ENCODE results near the gene MSI2. TPM values are rescaled to one million over a fixed set of nuclear protein-coding genes. Genes with fewer than 3 reads are reported as not detected.

Gene MSI2
- total and polyA plus RNA-seq, 2 donors (not counting 3 experiments of a cell fraction or from before 2014, with no cell fraction given): 20.9 to 59.3 TPM

GRCh38 chr17:57319806-57320205, 63.5 kb downstream of the MSI2 start:
- no peaks in the 10 kb centered on the region for H3K79me2 ChIP-seq (ENCODE audit: control insufficient read depth, insufficient read depth, low read length)
- H3K4me2 ChIP-seq (ENCODE audit: insufficient read depth, low read length): no peak overlapping the region
- POLR2A ChIA-PET: no interaction called here
- no peak overlapping the region for H3K4me3 ChIP-seq (replicated peaks in 1 of 3; ENCODE audit: insufficient read depth in 1 of 3, low read depth in 1 of 3, low read length in 3 of 3)
- no peak overlapping the region for H3K9ac ChIP-seq (replicated peaks; ENCODE audit: extremely low read depth, insufficient read depth, low read length)
- CTCF ChIA-PET: interaction anchor here (1.5 kb wide), 1 partner anchor 38 kb away, joined by 3 read pairs; no protein-coding TSS in a partner anchor
- H3K9me1 ChIP-seq (replicated peaks; ENCODE audit: control insufficient read depth, extremely low read depth, insufficient read depth, low read length): no peaks in the 10 kb centered on the region
- H3K36me3 ChIP-seq (ENCODE audit: control insufficient read depth in 2 of 2, extremely low read depth in 1 of 2, insufficient read depth in 2 of 2, low read length in 2 of 2): no peaks in the 10 kb centered on the region
- H4K20me1 ChIP-seq (replicated peaks; ENCODE audit: control insufficient read depth, extremely low read depth, insufficient read depth, low read length): no peaks in the 10 kb centered on the region
- no peak overlapping the region for H3K27ac ChIP-seq (ENCODE audit: insufficient read depth, low read depth, low read length)
- FAIRE-seq: no peak
- no peak overlapping the region for H2AFZ ChIP-seq (ENCODE audit: low read depth, low read length)
- TF ChIP-seq JUN (IDR thresholded peaks at IDR 0.05; ENCODE audit: borderline replicate concordance, insufficient read depth, insufficient read length, low read depth): no peak
- no peaks in the 10 kb centered on the region for H3K4me1 ChIP-seq (ENCODE audit: control insufficient read depth, extremely low read depth, insufficient read depth, low read length)
- dilution Hi-C loops (cut with MboI; ENCODE audit: extremely low pct_ligation_motif_present, low sequenced_read_pairs): no loop called here
- DNase-seq (ENCODE audit: low read depth, low spot score): no peak
- H3K27me3 ChIP-seq (ENCODE audit: control insufficient read depth in 2 of 2, insufficient read depth in 2 of 2, low read length in 2 of 2): no peaks in the 10 kb centered on the region
- H3K9me3 ChIP-seq (replicated peaks; ENCODE audit: control insufficient read depth, insufficient read depth, low read length): no peaks in the 10 kb centered on the region
- no TSS peak for BruUV-seq (replicated peaks)
- intact Hi-C loops (cut with micrococcal nuclease): no loop called here

DNA sequence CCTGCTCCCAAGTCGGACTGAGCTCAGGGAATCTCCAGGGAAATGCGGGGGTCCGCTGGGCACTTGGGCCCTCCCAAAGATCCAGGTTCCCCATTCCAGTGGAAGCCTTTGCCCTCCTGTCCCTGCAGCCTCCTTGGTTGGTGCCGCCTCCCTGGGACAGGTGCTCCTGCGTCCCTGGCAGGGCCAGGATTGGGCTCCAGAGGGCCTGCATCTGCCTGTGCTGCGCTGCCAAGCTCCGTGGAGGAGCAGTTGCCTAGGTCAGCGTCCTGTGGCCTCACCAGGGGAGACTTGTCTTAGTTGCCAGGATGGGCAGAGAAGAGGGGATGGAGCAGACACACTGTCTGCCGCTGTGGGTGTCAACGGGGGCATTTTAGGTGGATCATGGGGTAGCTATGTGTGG, 67.1 kb downstream of the MSI2 start:
- FAIRE-seq: no peak
- intact Hi-C loops (cut with micrococcal nuclease) (no loop called here), dilution Hi-C loops (cut with MboI; ENCODE audit: extremely low pct_ligation_motif_present, low sequenced_read_pairs) (no loop called here)
- no peak overlapping the region for H3K4me3 ChIP-seq (replicated peaks in 1 of 3; ENCODE audit: insufficient read depth in 1 of 3, low read depth in 1 of 3, low read length in 3 of 3)
- no peaks in the 10 kb centered on the region for H3K9me1 ChIP-seq (replicated peaks; ENCODE audit: control insufficient read depth, extremely low read depth, insufficient read depth, low read length)
- no peaks in the 10 kb centered on the region for H3K27me3 ChIP-seq (ENCODE audit: control insufficient read depth in 2 of 2, insufficient read depth in 2 of 2, low read length in 2 of 2)
- H4K20me1 ChIP-seq (replicated peaks; ENCODE audit: control insufficient read depth, extremely low read depth, insufficient read depth, low read length): no peaks in the 10 kb centered on the region
- ChIA-PET POLR2A (no interaction called here), CTCF (no interaction called here)
- DNase-seq (ENCODE audit: low read depth, low spot score): no peak
- no peaks in the 10 kb centered on the region for H3K79me2 ChIP-seq (ENCODE audit: control insufficient read depth, insufficient read depth, low read length)
- no TSS peak for BruUV-seq (replicated peaks)
- no peak overlapping the region for H2AFZ ChIP-seq (ENCODE audit: low read depth, low read length)
- no peak overlapping the region for H3K27ac ChIP-seq (ENCODE audit: insufficient read depth, low read depth, low read length)
- no peaks in the 10 kb centered on the region for H3K9me3 ChIP-seq (replicated peaks; ENCODE audit: control insufficient read depth, insufficient read depth, low read length)
- TF ChIP-seq POLR2AphosphoS5 (IDR thresholded peaks at IDR 0.05; ENCODE audit: insufficient read depth, low read depth, low read length) (no peak), GATA2 (IDR thresholded peaks at IDR 0.05; ENCODE audit: insufficient read depth, insufficient read length, low read depth, low read length) (no peak), POLR2A (IDR thresholded peaks at IDR 0.05; ENCODE audit: low read depth, low read length) (no peak), JUN (IDR thresholded peaks at IDR 0.05; ENCODE audit: borderline replicate concordance, insufficient read depth, insufficient read length, low read depth) (no peak)
- TF ChIP-seq, protein P1, sequence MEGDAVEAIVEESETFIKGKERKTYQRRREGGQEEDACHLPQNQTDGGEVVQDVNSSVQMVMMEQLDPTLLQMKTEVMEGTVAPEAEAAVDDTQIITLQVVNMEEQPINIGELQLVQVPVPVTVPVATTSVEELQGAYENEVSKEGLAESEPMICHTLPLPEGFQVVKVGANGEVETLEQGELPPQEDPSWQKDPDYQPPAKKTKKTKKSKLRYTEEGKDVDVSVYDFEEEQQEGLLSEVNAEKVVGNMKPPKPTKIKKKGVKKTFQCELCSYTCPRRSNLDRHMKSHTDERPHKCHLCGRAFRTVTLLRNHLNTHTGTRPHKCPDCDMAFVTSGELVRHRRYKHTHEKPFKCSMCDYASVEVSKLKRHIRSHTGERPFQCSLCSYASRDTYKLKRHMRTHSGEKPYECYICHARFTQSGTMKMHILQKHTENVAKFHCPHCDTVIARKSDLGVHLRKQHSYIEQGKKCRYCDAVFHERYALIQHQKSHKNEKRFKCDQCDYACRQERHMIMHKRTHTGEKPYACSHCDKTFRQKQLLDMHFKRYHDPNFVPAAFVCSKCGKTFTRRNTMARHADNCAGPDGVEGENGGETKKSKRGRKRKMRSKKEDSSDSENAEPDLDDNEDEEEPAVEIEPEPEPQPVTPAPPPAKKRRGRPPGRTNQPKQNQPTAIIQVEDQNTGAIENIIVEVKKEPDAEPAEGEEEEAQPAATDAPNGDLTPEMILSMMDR (IDR thresholded peaks at IDR 0.05; ENCODE audit: extremely low read depth in 1 of 2, insufficient read depth in 1 of 2, low read depth in 1 of 2, low read length in 2 of 2): no peak
- H3K4me1 ChIP-seq (ENCODE audit: control insufficient read depth, extremely low read depth, insufficient read depth, low read length): no peaks in the 10 kb centered on the region
- no peaks in the 10 kb centered on the region for H3K36me3 ChIP-seq (ENCODE audit: control insufficient read depth in 2 of 2, extremely low read depth in 1 of 2, insufficient read depth in 2 of 2, low read length in 2 of 2)
- no peak overlapping the region for H3K4me2 ChIP-seq (ENCODE audit: insufficient read depth, low read length)
- no peak overlapping the region for H3K9ac ChIP-seq (replicated peaks; ENCODE audit: extremely low read depth, insufficient read depth, low read length)

Measured in endothelial cell of umbilical vein (primary cell).